Measurements from ENCODE around the gene SPATA1. TPM values are rescaled to one million over a fixed set of nuclear protein-coding genes. Genes with fewer than 3 reads are reported as not detected.
A peak's percentile ranks its signal among the peaks of the same experiment; 100 is the strongest.

The SPATA1 gene
- total and polyA plus RNA-seq, 12 donors, result 0.29 to 1.5 (median 0.71) TPM; not detected in 5

DNA sequence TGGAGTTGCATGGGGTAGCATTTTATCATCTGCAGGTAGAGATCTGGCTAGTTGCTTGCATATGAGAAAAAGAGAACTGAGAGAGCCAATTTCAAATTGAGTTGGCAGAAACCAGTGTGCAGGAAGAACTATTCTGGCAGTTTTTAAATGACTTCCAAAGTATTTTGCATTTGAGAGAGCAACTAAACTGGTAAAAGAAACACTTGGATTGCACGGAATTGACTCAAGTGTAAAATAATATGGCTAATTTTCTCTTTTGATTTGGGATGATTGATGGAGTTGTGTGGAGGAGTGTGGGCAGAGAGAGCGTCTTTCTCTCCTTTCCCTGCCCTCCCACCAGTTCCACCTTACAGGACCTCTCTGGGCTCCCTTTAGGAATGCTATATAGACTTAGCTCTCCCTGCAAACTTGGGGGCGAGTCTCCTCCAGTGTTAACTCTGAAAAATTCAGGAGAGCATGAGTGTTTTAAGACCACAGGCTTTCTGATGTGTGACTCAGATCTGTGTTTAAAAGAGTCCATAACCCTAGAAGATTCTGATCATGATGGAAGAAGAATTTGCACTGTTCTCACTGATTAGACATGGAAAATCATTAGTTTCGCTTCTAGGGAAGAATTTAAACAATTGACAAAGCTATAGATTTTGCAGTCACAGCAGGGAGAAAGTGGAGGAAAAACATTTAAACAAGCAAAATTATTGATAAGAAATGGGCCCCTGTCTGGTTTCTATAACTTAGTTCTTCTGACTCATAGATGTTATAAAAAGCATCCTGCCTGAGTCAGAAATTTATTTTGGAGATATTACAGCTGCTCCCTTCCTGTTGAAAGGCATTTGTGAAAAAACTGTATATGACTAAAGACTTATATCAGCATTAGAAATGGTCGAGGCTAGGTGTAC is 92.9 kb downstream of the SPATA1 start:
- intact Hi-C loops (cut with DNase I), result no loop called here
- Histone ChIP-seq H3K9me3 (replicated peaks in 1 of 3) (no peaks in the 10 kb centered on the region), H3K4me3 (no peak overlapping the region), H3K4me1 (replicated peaks in 1 of 2) (no peaks in the 10 kb centered on the region), H3K27ac (no peak overlapping the region), H3K36me3 (replicated peaks in 1 of 2) (no peaks in the 10 kb centered on the region), H3K27me3 (no peaks in the 10 kb centered on the region)
- TF ChIP-seq, protein P1, sequence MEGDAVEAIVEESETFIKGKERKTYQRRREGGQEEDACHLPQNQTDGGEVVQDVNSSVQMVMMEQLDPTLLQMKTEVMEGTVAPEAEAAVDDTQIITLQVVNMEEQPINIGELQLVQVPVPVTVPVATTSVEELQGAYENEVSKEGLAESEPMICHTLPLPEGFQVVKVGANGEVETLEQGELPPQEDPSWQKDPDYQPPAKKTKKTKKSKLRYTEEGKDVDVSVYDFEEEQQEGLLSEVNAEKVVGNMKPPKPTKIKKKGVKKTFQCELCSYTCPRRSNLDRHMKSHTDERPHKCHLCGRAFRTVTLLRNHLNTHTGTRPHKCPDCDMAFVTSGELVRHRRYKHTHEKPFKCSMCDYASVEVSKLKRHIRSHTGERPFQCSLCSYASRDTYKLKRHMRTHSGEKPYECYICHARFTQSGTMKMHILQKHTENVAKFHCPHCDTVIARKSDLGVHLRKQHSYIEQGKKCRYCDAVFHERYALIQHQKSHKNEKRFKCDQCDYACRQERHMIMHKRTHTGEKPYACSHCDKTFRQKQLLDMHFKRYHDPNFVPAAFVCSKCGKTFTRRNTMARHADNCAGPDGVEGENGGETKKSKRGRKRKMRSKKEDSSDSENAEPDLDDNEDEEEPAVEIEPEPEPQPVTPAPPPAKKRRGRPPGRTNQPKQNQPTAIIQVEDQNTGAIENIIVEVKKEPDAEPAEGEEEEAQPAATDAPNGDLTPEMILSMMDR (IDR thresholded peaks at IDR 0.05), result no peak
- TF ChIP-seq POLR2A (IDR thresholded peaks at IDR 0.05), result no peak
- WGBS, 4 donors, result 51 to 64% (median 58%) methylated on average over 5 of the region's 5 CpGs
- no peak for DNase-seq

DNA sequence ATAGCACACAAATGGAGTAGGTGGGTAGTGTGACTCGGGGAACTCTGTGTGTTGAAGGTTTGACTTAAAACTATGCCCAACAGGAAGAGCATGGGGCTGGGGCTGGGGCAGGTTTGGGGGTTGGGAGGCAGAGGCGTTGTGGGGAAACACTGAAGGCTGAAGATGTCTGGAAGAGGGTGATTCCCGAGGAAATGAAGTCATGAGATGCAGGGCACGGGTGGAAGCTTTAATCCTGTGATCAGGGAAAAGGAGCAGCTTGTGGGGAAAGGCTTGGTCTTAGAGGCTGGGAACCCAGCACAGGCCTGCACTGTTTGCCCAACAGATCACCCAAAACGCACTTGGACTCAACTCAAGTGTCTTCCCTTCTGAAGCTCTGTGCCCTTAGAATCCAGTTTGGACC is 94.6 kb downstream of the SPATA1 start:
- 82 to 97% (median 87%) methylated on average over 5 of the region's 5 CpGs for WGBS, 4 donors
- Histone ChIP-seq H3K4me1 (replicated peaks in 1 of 2) (no peaks in the 10 kb centered on the region), H3K4me3 (no peak overlapping the region), H3K36me3 (replicated peaks in 1 of 2) (no peaks in the 10 kb centered on the region), H3K27me3 (no peaks in the 10 kb centered on the region), H3K27ac (no peak overlapping the region), H3K9me3 (replicated peaks in 1 of 3) (peaks cover 0 to 11% (median 0%) of the 10 kb centered on the region in 3 donors)
- no peak for DNase-seq
- intact Hi-C loops (cut with DNase I), result loop anchor here in 1 of 2 donors (5.0 kb wide), 1 partner anchor 158 kb away; no protein-coding TSS in a partner anchor
- TF ChIP-seq, protein P1 (IDR thresholded peaks at IDR 0.05), result no peak
- TF ChIP-seq POLR2A (IDR thresholded peaks at IDR 0.05), result no peak

DNA sequence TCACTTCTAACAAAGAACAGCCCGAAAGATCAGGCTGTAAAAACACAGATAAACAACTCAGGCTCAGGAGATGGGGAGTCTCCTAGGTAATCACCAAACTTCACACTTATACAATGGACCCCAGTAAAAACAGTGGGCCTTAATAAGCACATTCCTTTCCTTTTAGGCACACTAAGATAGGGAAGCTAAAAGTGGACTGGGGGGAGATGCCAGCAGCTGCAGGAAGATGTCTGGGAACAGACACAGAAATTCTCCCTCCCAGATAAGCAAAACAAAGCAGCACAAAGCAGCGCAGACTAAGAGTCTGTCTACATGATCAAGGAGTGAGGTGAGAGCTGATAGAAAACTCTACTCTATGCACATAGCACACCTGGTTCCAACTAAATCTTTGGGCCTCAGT is 97.0 kb downstream of the SPATA1 start:
- Histone ChIP-seq H3K9me3 (replicated peaks in 1 of 3) (peaks cover 0 to 11% (median 0%) of the 10 kb centered on the region in 3 donors), H3K27me3 (no peaks in the 10 kb centered on the region), H3K4me1 (replicated peaks in 1 of 2) (no peaks in the 10 kb centered on the region), H3K4me3 (no peak overlapping the region), H3K27ac (no peak overlapping the region), H3K36me3 (replicated peaks in 1 of 2) (no peaks in the 10 kb centered on the region)
- DNase-seq, result no peak
- intact Hi-C loops (cut with DNase I), result loop anchor here in 1 of 2 donors (5.0 kb wide), 1 partner anchor 161 kb away; no protein-coding TSS in a partner anchor
- WGBS, 4 donors, result 60 to 77% (median 71%) methylated on average over 2 of the region's 2 CpGs
- TF ChIP-seq POLR2A (IDR thresholded peaks at IDR 0.05), result no peak

DNA sequence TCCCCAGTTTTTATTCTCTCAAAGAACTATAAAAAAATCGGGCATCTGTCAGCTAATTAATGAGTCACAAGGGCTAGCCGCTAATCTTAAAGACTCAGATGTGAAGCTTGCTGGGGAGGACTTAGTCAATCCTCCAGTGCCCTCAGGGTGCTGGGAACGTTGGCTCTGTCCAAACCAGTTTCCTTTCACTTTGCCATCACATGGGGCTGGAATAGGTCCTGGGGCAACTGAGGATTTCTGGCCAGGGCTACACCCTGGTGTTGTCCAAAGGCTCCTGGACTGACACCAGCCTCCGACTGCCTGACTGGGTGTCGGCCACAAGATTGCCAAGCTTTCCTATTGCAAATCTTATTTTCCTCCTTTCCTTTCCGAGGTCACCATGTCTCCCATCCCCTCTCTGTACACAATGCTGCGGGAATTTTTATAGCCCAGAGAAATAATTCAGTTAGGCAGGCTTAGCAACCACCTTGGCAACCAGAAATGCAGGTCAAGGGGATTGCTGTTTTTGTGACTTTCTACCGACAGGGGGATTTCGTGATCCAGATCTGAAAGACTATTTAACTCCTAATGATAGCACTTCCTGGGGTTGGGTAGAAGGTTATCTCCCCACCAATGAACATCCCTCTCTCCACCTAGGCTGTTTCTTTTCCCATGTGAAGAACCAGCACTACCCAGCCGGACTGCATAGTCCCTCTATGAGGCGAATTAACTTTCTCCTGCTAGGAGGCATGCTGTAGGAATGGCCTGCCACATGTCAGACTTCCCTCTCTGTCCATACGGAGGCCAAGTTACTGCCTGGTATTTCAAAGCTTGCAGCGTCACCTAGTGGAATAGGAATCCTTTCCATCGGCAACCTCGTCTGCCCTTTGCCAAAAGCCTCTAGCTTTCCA is 98.0 kb downstream of the SPATA1 start:
- peaks cover 0 to 11% (median 0%) of the 10 kb centered on the region in 3 donors for H3K9me3 ChIP-seq (replicated peaks in 1 of 3)
- intact Hi-C loops (cut with DNase I), result loop anchor here in 1 of 2 donors (5.0 kb wide), 1 partner anchor 162 kb away; no protein-coding TSS in a partner anchor

More for the DNA sequence above, 98.0 kb downstream of the SPATA1 start:
- no peaks in the 10 kb centered on the region for H3K4me1 ChIP-seq (replicated peaks in 1 of 2)
- peak overlapping the region in 1 of 5 donors; percentile 45 for H3K27ac ChIP-seq
- WGBS, 4 donors, result 60 to 67% (median 63%) methylated on average over 14 to 15 of the region's 15 CpGs
- H3K36me3 ChIP-seq (replicated peaks in 1 of 2), result no peaks in the 10 kb centered on the region
- peak overlapping the region in 1 of 4 donors; percentile 22 for H3K4me3 ChIP-seq
- TF ChIP-seq POLR2A (IDR thresholded peaks at IDR 0.05), result no peak
- TF ChIP-seq, protein P1 (IDR thresholded peaks at IDR 0.05), result peak in 5 of 6 experiments; percentile 36 to 55 (median 48)
- H3K27me3 ChIP-seq, result no peaks in the 10 kb centered on the region
- DNase-seq, result peak in 5 of 7 donors; percentile 18 to 65 (median 41)
